Measurements from ENCODE around the gene SNAPIN. TPM values are rescaled to one million over a fixed set of nuclear protein-coding genes. Genes with fewer than 3 reads are reported as not detected.
A peak's percentile ranks its signal among the peaks of the same experiment; 100 is the strongest.
"Not testable (repeated sequence)": the region's sequence is repeated elsewhere in the genome, so short reads cannot be mapped to it uniquely, and the experiment has no call there.

The SNAPIN gene
- total RNA-seq, 1 experiment from 2014 or later: 74.9 TPM

DNA sequence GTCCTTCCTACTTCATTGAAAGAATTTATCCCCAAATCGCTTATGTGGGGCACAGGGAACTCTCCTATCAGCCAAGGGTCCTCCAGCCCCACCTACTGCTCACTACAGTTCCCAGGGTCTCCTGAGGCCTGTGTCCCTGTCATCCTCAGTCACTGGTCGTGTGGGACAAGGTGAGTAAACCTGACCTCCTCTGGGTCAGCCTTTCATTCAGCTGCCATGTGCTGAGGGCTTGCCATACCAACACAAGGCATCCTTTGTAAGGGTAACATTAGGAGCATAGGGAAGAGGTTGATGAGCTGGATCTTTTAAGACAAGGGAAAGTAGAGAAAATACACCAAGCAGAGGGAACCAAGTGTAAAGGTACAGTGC is 11.2 kb upstream of the SNAPIN start:
- no peak for DNase-seq (ENCODE audit: low read depth)

DNA sequence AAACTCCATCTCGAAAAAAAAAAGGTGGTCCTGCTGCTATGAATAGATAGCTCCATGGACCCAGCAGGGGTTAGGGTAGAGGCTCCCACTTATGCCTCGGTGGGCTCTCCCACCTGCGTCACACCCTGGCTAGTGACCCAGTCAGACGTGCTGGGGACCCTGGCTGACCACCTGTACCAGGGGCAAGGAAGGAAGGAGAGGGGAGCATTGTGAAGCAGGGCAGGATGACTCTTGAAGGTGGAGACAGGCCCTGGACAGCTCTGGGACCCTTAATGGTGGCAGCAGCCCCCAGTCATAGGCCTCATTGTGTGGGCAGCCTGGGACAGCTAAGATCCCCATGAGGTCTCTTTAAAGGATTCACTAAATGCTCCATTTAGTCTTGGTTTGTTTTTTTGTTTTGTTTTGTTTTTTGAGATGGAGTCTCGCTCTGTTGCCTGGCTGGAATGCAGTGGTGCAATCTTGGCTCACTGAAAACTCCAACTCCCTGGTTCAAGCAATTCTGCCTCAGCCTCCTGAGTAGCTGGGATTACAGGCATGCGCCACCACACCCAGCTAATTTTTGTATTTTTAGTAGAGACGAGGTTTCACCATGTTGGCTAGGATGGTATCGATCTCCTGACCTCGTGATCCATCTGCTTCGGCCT is 10.4 kb upstream of the SNAPIN start:
- no peak for DNase-seq (ENCODE audit: low read depth)

DNA sequence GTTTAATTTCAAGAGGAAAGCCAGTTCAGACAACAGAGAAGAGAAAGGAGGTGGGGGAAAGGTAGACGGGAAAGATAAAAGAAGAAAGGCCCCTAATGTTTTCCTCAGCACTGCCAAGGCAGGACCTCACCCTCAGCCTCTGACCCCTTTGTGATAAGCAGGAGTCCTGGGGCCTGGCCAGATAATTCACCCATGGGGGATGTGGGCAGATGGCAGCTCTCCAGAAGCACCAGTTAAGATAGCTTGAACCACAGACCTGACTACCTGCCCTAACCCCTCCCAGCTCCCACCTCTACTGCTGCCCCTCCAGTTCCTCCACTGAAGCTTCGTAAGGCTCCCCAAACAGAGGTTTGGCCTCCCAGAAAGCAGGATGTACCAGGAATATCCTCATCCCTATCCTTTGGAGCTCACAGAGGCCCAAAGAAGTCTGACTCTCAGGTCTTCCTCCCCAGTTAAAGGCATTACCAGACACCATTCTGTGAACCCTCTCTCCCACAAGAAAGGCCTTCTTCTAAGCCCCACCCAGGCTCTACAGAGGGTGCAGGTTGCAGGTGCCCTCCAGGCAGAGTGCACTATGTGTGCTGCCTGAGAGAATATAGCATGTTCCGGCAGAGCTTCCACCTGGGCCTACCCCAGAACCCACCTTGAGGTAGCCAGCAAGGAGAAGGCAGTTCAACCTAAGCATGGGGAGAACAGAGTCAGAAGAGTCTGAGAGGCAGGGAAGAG is 9.2 kb upstream of the SNAPIN start:
- no peak for DNase-seq (ENCODE audit: low read depth)

DNA sequence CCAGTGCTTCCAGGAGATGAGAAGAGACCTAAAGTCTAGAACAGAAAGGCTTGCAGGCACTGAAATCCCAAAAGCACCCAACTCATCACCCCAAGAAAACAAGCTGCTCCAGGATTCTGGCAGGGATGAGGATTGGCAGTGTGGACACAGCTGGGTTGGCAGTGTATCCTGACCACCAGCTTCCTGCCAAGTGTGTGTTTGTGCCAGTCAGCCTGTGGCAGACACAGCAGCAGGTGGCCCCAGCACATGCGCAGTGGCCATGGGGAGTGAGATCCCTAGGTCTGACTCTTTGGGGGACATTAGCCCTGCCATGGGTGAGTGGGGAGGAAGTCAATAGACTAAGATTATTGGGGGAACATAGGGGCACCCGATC is 8.7 kb upstream of the SNAPIN start:
- no peak for DNase-seq (ENCODE audit: low read depth)

DNA sequence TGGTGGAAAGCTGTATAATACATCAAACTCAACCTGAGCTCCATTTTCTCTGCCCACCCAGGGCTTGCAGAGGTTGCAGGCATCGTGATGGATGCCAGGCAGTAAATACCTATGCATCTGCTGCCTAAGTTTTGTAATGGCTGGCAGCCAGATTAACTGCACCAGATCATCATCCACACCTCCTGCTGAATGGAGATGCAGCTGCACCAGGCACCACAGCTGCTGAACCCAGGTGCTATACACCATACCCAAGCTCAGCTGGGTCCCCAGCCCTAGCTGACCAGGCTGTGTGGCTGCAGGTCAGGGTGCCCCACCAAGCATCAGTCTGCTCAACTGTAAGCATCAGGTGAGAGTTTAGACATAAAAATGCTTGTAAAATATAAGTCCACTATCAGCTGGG is 6.7 kb upstream of the SNAPIN start:
- no peak for DNase-seq (ENCODE audit: low read depth)

- DNase-seq (ENCODE audit: low read depth): peak; percentile 42
These were observed 5.5 kb upstream of the SNAPIN start for GRCh38 chr1:153652805-153653500.

DNA sequence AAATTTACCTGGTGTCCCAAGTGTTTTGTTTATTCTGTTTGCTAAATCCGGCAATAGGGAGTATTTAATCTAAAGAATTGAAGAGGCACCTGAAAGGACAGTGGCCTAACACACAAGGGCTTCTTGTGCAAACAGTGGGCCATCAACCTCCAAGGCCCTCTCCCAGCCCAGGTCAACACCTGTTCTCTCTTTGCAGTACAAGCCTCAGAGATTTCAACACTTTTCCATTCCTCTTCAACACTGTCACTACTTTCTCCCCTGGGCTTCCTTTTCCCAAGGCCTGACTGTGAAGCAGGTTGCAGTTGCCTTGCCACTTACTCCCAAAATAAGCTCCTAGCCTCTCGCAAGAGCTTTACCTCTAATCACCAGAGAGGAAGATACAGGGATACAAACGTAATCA is 3.2 kb upstream of the SNAPIN start:
- DNase-seq (ENCODE audit: low read depth): no peak

- DNase-seq (ENCODE audit: low read depth): no peak
These were observed 652 bp downstream of the SNAPIN start for GRCh38 chr1:153659175-153659534.

DNA sequence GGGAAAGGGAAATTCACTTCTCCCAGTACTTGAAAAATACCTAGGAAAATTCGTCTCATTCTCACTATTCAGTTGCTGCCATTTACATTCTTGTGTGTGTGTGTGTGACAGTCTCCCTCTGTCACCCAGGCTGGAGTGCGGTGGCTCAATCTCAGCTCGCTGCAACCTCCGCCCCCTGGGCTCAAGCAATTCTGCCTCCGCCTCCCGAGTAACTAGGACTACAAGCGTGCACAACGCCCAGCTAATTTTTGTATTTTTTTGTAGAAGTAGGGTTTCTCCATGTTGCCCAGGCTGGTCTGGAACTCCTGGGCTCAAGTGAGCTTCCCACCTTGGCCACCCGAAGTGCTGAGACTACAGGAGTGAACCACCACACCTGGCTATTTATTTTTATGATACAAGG is 1.2 kb downstream of the SNAPIN start:
- DNase-seq (ENCODE audit: low read depth): no peak

GRCh38 chr1:153661111-153661708 is 2.7 kb downstream of the SNAPIN start:
- DNase-seq (ENCODE audit: low read depth): peak; percentile 25

DNA sequence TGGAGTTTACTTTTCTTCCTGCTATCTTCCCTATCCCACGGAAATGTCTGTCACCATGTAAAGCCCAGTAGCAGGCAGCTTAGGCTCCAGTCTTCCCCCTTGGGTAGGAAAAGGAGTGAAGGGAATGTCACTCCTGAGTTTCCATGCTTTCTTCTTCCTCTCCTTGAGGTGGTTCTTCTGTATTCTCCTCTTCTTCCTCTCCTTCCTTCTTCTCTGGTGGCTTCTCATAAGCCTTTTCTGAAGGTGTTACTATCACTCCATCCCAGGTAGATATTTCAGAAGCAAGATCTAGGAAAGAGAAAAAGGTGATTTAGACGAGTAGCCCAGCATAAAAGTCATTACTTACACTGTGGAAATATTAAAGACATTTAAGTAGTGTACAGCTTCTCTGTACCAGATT is 3.8 kb downstream of the SNAPIN start:
- no peak for DNase-seq (ENCODE audit: low read depth)

- DNase-seq (ENCODE audit: low read depth): peak; percentile 31
These were observed 4.7 kb downstream of the SNAPIN start for GRCh38 chr1:153663211-153663610.

- no peak for DNase-seq (ENCODE audit: low read depth)
These were observed 8.9 kb downstream of the SNAPIN start for GRCh38 chr1:153667439-153667838.

GRCh38 chr1:153668672-153669071 is 10.2 kb downstream of the SNAPIN start:
- DNase-seq (ENCODE audit: low read depth): not testable (repeated sequence)

DNA sequence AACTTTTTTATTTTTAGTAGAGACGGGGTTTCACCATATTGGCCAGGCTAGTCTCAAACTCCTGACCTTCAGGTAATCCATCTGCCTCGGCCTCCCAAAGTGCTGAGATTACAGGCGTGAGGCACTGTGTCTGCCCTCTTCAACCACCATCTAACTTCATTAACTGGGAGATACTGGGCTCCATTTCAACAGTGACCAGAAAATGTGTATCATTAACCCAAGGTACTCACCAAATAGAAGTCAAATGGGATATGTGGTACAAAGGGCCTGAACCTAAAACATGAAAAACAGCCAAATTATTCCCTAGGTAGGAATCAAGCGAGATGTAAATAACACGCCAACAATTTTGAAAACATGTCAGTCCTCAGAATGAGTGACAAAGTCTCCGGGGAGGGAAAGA is 11.1 kb downstream of the SNAPIN start:
- DNase-seq (ENCODE audit: low read depth): no peak

DNA sequence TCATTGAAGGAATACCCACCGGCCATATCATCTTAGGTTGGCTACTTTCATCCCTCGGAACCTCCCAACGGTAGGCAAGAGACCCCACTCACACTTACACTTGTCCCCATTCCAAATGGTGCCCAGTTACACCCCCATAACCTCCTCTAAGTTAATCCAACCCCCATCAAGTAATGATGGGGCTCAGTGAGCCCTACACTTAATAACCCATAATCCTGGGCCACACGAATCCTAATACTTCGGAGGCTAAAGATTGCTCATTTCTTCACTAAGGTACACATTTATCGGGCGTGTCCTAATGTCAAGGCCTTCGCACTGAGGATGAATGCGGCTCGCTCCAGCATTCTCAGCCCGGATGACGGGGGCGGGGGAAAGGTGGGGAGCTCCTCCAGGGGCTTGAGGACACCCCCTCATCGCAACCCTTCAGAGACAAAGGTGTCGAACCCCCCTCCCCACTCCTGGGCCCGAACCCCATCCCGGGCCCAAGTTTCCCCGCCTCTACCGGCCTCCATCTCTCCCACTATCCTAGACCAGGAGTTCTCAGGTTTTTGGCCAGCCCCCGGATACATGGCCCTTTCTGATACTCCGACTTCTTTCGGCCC is 11.9 kb downstream of the SNAPIN start:
- no peak for DNase-seq (ENCODE audit: low read depth)

- peak; percentile 99 for DNase-seq (ENCODE audit: low read depth)
These were observed 12.5 kb downstream of the SNAPIN start, which contains the start of gene ILF2 for GRCh38 chr1:153670859-153671627. ILF2 (minus strand) TSS chr1:153670993; CDS start chr1:153670922, 71 bp downstream.

DNA sequence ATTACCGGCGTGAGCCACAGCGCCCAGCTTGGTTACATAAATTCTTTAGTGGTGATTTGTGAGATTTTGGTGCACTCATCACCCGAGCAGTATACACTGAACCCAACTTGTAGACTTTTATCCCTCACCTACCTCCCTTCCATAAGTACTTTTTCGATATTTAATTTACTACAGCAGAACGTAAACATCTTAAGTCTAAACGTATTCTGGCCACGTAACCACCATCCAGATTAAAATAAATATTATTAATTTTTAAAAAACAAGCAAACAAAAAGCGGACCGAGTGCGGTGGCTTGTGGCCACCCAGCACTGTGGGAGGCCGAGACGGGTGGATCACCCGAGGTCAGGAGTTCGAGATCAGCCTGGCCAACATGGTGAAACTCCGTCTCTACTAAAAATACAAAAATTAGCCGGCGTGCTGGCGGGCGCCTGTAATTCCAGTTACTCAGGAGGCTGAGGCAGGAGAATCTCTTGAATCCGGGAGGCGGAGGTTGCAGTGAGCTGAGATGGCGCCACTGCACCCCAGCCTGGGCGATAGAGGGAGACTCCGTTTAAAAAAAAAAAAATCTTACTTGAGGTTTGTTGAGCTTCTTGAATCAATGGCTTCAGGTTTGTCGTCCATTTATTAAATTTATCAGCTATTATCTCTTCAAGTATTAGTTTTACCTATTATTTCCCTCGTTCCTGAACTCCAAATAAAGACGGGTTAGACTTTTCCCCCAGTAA is 13.3 kb downstream of the SNAPIN start:
- DNase-seq (ENCODE audit: low read depth): peak; percentile 76

DNA sequence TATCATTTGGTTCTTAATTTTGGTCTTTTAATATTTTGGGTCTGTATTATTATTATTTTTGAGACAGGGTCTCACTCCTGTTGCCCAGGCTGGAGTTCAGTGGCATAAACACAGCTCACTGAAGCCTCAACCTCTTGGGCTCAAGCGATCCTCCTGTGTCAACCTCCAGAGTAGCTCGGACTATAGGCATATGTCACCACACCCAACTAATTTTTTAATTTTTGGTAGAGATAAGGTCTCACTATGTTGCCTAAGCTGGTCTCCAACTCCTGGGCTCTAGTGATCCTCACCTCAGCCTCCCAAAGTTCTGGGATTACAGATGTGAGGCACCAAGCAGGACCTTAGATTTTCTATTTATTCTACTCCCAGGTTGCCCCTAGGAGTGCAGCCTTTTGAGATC is 15.0 kb downstream of the SNAPIN start:
- no peak for DNase-seq (ENCODE audit: low read depth)

- DNase-seq (ENCODE audit: low read depth): peak; percentile 35
These were observed 19.4 kb downstream of the SNAPIN start for GRCh38 chr1:153677718-153678518.
